Inferior parietal cortex (tissue), 1 donor: ENCODE results near the gene NFIA.
A peak's percentile ranks its signal among the peaks of the same experiment; 100 is the strongest.

Source experiments
- DNase-seq: peaks from one replicate; pipeline ENCODE4 v3.0.0-alpha.2; 2016; ENCODE audit errors: extremely low spot score

Gene NFIA

GRCh38 chr1:61102041-61102440 is 19.7 kb downstream of the NFIA start:
- DNase-seq = peak; percentile 35

- DNase-seq = peak; percentile 20
Observed at GRCh38 chr1:61102621-61103020, 20.3 kb downstream of the NFIA start.

GRCh38 chr1:61104220-61104671 is 21.9 kb downstream of the NFIA start:
- peak; percentile 37 for DNase-seq

- DNase-seq = no peak
Observed at GRCh38 chr1:61107638-61108037, 25.3 kb downstream of the NFIA start.

- no peak for DNase-seq
Observed at GRCh38 chr1:61109158-61109557, 26.8 kb downstream of the NFIA start.

GRCh38 chr1:61109910-61110309 is 27.5 kb downstream of the NFIA start:
- DNase-seq = no peak

- DNase-seq = no peak
Observed at GRCh38 chr1:61110554-61110953, 28.2 kb downstream of the NFIA start.

GRCh38 chr1:61111084-61112004 is 29.0 kb downstream of the NFIA start:
- DNase-seq = no peak

- DNase-seq = no peak
Observed at GRCh38 chr1:61114178-61114870, 32.0 kb downstream of the NFIA start.

- DNase-seq = no peak
Observed at GRCh38 chr1:61115436-61115835, 33.1 kb downstream of the NFIA start.

- DNase-seq = no peak
Observed at GRCh38 chr1:61116421-61116820, 34.1 kb downstream of the NFIA start.

- no peak for DNase-seq
Observed at GRCh38 chr1:61117283-61117682, 34.9 kb downstream of the NFIA start.

- no peak for DNase-seq
Observed at GRCh38 chr1:61119085-61119484, 36.7 kb downstream of the NFIA start.

- peak; percentile 68 for DNase-seq
Observed at GRCh38 chr1:61120246-61120840, 38.0 kb downstream of the NFIA start.

- DNase-seq = peak; percentile 71
Observed at GRCh38 chr1:61120998-61121397, 38.6 kb downstream of the NFIA start.

GRCh38 chr1:61121631-61122030 is 39.3 kb downstream of the NFIA start:
- no peak for DNase-seq

GRCh38 chr1:61122389-61122788 is 40.0 kb downstream of the NFIA start:
- DNase-seq = no peak

- DNase-seq = peak; percentile 68
Observed at GRCh38 chr1:61123326-61123725, 41.0 kb downstream of the NFIA start.

GRCh38 chr1:61124078-61124477 is 41.7 kb downstream of the NFIA start:
- DNase-seq = no peak

GRCh38 chr1:61124696-61125095 is 42.3 kb downstream of the NFIA start:
- DNase-seq = no peak

GRCh38 chr1:61125263-61125662 is 42.9 kb downstream of the NFIA start:
- DNase-seq = no peak

GRCh38 chr1:61125895-61126294 is 43.5 kb downstream of the NFIA start:
- DNase-seq = no peak
